ENCODE results near the gene IP6K1. TPM values are rescaled to one million over a fixed set of nuclear protein-coding genes. Genes with fewer than 3 reads are reported as not detected.
"Not testable (repeated sequence)": the region's sequence is repeated elsewhere in the genome, so short reads cannot be mapped to it uniquely, and the experiment has no call there.

The IP6K1 gene
- total RNA-seq, 1 donor from 2014 or later = 57.3 TPM

DNA sequence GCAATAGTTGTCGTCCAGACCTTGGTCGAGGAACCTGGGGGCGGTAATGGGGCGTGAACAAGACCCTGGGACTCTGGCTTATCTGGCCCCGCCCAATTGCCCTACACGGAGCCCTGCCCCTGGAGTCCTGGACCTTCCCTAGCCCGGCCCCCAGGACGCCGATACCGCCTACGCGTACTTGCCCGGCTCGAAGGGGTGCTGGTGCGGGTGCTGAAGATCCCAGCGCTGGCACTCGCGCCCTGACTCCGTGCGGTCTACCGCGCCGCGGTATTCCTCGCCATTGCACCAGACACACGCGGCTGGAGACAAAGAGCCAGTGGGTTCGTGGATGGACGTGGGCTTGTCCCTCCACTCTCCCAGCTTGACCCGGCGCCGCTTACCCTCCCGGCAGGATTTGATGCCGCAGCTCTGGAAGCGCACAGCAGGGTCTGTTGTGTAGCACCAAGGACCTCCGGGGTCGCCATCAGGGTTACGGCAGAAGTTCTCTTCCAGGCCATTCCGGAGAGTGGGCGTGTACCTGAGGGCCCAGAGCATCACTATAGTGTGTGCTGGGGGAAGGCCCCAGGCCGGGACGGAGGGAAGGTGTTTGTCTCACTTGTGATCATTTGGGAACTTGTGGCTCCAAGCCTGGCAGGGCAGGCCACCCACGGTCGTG, 99.4 kb downstream of the IP6K1 start:
- peak; percentile 25 for DNase-seq

DNA sequence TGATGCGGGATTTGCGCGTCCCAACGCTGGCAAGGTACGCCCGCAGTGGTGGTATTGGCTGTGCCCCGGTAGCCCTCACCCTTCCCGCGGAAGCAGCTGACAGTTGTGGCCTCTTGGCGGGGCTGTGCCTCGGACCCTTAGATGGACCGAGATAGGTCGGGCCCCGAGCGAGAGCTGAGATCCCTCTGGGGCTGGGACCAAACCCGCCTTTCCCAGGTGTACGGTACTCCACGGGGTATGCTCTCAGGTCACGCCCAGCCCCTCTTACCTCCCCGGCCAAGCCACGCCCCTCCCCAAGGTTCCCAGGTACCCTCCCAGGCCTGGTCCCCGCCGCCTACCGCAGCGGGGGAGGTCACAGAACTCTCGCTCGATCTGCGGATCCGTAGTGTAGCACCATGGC, 100.0 kb downstream of the IP6K1 start:
- DNase-seq = not testable (repeated sequence)

DNA sequence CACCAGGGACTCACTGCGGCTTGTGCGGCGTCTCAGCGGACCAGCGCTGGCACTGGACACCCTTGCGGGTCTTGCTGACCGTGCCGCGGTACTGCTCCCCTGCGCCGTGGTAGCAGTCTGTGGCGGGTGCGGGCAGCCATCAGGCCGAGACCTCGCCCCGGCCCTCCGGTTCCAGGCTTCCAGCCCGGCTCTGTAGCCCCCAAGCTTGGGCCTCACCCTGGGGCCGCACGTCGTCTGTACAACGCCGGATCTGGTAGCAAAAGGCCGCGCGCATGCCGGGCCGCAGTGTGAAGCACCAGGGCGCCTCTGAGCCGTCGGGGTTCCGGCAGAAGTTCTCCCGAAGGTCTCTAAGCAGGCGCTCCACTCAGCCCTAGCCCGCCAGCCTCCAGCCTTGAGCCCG, 100.5 kb downstream of the IP6K1 start:
- not testable (repeated sequence) for DNase-seq

DNA sequence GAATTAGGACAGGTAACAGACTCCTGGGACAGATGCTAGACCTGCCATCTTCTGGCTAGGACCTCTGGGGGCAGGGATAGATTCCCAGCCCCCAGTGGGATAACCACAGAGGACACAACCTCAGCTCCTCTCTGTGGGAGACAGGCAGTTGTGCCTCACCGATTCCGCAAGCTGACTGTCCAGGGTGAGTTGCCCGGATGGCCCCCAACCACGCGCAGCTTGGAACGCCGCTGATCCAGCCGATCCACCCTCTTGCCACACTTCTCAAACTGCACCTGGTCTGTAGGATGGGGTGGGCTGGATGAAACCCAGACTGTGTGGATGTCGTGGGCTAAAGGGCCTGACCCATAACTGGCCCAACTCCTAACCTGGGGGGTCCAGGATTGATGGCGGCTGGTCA, 101.2 kb downstream of the IP6K1 start:
- DNase-seq = not testable (repeated sequence)

DNA sequence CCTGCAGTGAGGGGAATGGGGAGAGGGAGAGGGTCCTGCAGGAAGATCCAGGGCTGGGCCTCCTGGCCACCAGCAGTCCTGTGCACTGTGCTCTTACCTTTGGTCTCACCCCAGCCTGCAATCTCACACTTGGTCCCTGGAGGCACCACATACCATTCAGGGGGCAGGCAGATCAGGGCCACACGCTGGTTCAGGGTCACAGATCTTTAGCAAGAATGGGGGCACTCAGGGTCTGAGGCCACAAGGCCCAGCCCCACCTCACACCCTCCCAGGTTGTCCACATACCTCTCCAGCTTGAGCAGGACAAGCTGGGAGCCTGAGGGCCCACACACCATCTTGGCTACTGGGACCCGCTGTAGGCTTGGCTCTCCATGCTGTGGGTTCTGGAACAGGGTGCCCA, 101.9 kb downstream of the IP6K1 start:
- not testable (repeated sequence) for DNase-seq

DNA sequence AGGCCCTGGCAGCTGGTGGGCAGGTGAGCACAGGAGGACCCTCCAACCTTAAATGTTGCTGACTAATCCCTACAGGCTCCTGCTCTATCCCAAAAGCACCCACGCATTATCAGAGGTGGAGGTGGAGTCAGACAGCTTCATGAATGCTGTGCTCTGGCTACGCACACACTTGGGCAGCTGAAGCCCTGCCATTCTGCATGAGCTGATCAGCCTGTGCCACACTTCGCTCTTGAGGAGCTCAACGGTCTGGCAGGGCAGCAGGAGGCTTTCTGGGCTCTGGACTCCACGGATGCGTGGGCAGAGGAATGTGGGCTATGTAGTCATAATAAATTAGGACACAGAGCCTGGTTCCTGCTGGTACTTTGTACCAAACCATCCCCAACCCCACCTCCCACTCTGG, 103.2 kb downstream of the IP6K1 start:
- DNase-seq = no peak

DNA sequence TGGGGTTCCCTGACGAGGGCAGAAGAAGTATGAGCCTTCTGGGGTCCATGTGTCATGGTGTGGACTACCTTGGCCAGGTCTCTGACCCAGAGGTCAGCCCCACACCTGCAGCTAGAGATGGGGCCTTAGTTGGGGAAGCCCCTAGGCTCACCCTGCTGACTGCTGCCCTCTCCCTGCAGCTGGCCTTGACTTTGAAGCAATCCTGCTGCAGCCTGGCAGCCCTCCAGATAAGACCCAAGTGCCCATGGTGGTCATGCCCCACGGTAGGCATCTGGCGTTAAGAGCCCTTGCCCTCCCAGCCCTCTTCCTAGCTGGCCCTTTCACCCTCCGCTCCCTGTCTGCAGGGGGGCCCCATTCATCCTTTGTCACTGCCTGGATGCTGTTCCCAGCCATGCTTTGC, 104.8 kb downstream of the IP6K1 start:
- DNase-seq = no peak

DNA sequence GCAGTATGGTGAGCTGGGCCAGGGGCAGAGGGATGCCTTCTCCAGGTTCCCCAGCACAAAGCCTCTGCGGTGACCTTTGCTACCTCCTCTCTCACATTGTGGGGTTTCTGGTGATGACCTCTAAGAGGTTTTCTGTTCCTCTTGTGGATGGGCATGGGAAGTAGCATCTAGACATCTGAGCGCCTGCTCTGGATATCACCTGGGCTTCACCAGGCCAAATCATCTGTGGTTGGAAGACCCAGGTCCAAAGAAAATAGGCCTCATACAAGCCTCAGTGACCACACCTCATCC, 105.2 kb downstream of the IP6K1 start:
- no peak for DNase-seq

DNA sequence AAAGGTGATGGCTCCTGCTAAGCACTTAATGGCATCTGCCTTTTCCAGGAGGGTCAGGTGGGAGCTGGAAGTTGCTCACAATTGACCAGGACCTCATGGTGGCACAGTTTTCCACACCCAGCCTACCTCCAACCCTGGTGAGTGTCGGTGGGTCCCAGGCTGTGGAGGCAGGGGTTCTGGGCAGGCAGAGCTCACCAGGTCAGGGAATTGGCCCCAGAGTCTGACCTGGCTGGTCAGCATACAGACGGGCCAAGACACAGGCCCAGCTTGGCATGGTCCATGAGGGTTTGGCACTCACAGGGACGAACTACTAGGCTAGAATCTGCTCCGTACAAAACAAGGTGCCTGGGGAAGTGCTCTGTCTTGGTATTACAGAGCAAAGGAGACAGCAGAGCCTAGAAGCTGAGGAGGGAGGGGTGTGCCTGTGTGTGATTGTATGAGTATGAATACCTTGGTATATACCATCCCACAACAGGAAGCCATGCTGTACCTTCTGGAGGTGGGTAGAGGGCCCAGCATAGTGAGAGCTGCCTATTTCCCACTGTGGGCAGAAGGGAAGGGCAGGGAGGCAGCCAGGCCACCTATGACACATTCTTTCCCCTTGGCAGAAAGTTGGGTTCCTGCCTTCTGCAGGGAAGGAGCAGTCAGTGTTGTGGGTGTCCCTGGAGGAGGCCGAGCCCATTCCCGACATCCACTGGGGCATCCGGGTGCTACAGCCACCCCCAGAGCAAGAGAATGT, 105.7 kb downstream of the IP6K1 start:
- DNase-seq = no peak

DNA sequence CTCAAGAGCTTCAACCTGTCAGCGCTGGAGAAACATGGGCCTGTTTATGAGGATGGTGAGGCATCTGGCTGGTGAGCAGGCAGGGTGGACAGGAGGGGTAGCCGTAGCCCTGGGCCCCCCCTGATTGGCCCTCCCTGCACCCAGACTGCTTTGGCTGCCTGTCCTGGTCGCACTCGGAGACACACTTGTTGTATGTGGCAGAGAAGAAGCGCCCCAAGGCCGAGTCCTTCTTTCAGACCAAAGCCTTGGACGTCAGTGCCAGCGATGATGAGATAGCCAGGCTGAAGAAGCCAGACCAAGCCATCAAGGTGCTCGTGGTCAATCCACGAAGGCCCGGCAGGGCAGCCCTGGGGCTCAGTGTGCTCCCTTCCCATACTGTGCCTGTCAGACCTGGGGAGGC, 110.4 kb downstream of the IP6K1 start:
- no peak for DNase-seq

DNA sequence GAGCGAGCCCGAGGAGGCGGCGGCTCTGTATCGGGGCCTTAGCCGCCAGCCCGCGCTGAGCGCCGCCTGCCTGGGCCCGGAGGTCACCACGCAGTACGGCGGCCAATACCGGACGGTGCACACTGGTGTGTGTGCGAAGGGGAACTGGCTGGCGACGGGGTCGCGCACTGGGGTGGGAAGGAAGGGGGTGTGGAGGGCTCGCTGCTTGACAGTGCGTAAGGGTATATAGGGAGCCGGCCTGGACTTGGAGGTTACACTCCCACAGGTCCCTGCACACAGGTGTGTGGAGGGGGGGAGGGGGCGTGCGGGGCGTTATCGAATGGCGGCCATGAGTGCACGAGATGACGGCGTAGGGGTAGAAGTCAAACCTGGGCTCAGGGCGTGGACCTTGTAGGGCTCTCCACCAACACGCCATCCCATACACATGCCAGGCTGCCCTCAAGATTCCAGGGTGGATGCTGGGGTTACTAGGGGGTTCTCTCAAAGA, 111.8 kb downstream of the IP6K1 start:
- DNase-seq = no peak

Other genes with a start within 250 kb of the IP6K1 start
- under 0.01 and 0.05 TPM in 2 replicates for gene BSN, start 232.1 kb downstream of the IP6K1 start, total RNA-seq
- gene APEH, start 112.2 kb downstream of the IP6K1 start, total RNA-seq = 128 and 178 TPM in 2 replicates
- 2.3 and 3.7 TPM in 2 replicates for gene MST1, start 97.1 kb downstream of the IP6K1 start, total RNA-seq
- 30.5 and 35.6 TPM in 2 replicates for gene RNF123, start 97.0 kb downstream of the IP6K1 start, total RNA-seq
- 1.0 TPM in 1 of 2 replicates, not detected in the other for gene AMIGO3, start 66.9 kb downstream of the IP6K1 start, total RNA-seq
- gene GMPPB, start 62.6 kb downstream of the IP6K1 start, total RNA-seq = 39.0 and 50.9 TPM in 2 replicates
- not detected in 2 replicates for gene CDHR4, start 13.3 kb upstream of the IP6K1 start, total RNA-seq
- 14.0 and 28.8 TPM in 2 replicates for gene INKA1, start 16.7 kb upstream of the IP6K1 start, total RNA-seq
- 44.2 and 58.5 TPM in 2 replicates for gene UBA7, start 27.4 kb upstream of the IP6K1 start, total RNA-seq
- gene TRAIP, start 70.0 kb upstream of the IP6K1 start, total RNA-seq = 2.0 and 3.9 TPM in 2 replicates
- not detected in 2 replicates for gene CAMKV, start 83.4 kb upstream of the IP6K1 start, total RNA-seq
- 0.34 and 0.65 TPM in 2 replicates for gene MST1R, start 117.3 kb upstream of the IP6K1 start, total RNA-seq
- gene MON1A, start 143.3 kb upstream of the IP6K1 start, total RNA-seq = 14.6 and 16.3 TPM in 2 replicates
- gene RBM6, start 153.6 kb upstream of the IP6K1 start, total RNA-seq = 34.4 and 60.4 TPM in 2 replicates